Measurements from ENCODE around the gene CATSPER1.

Gene CATSPER1

GRCh38 chr11:66044757-66045156 lies 18.5 kb upstream of the CATSPER1 start:
- TF ChIP-seq CTCF (IDR thresholded peaks at IDR 0.05; ENCODE audit: low read depth, low read length, missing control alignments): no peak
- H3K27ac ChIP-seq: no peak overlapping the region
- no peak overlapping the region for H3K4me3 ChIP-seq (ENCODE audit: low read depth, low read length)
- H3K36me3 ChIP-seq (replicated peaks): no peaks in the 10 kb centered on the region
- DNase-seq: no peak
- H3K27me3 ChIP-seq (replicated peaks): no peaks in the 10 kb centered on the region
- in situ Hi-C loops (cut with HindIII; ENCODE audit: low pct_ligation_motif_present, low sequenced_read_pairs): no loop called here

GRCh38 chr11:66042996-66043906 lies 17.0 kb upstream of the CATSPER1 start:
- DNase-seq: no peak
- no peak overlapping the region for H3K27ac ChIP-seq
- no peaks in the 10 kb centered on the region for H3K36me3 ChIP-seq (replicated peaks)
- TF ChIP-seq CTCF (IDR thresholded peaks at IDR 0.05; ENCODE audit: low read depth, low read length, missing control alignments): no peak
- in situ Hi-C loops (cut with HindIII; ENCODE audit: low pct_ligation_motif_present, low sequenced_read_pairs): no loop called here
- no peaks in the 10 kb centered on the region for H3K27me3 ChIP-seq (replicated peaks)
- no peak overlapping the region for H3K4me3 ChIP-seq (ENCODE audit: low read depth, low read length)

GRCh38 chr11:66042227-66042995 lies 16.1 kb upstream of the CATSPER1 start:
- H3K27me3 ChIP-seq (replicated peaks): no peaks in the 10 kb centered on the region

GRCh38 chr11:66039765-66040164 lies 13.5 kb upstream of the CATSPER1 start:
- no peaks in the 10 kb centered on the region for H3K36me3 ChIP-seq (replicated peaks)
- in situ Hi-C loops (cut with HindIII; ENCODE audit: low pct_ligation_motif_present, low sequenced_read_pairs): no loop called here
- no peak for TF ChIP-seq CTCF (IDR thresholded peaks at IDR 0.05; ENCODE audit: low read depth, low read length, missing control alignments)
- H3K27me3 ChIP-seq (replicated peaks): no peaks in the 10 kb centered on the region
- no peak for DNase-seq
- no peak overlapping the region for H3K4me3 ChIP-seq (ENCODE audit: low read depth, low read length)
- no peak overlapping the region for H3K27ac ChIP-seq

More at GRCh38 chr11:66042227-66042995, 16.1 kb upstream of the CATSPER1 start:
- Histone ChIP-seq H3K4me3 (ENCODE audit: low read depth, low read length) (no peak overlapping the region), H3K27ac (no peak overlapping the region), H3K36me3 (replicated peaks) (no peaks in the 10 kb centered on the region)
- TF ChIP-seq CTCF (IDR thresholded peaks at IDR 0.05; ENCODE audit: low read depth, low read length, missing control alignments): no peak
- no peak for DNase-seq
- in situ Hi-C loops (cut with HindIII; ENCODE audit: low pct_ligation_motif_present, low sequenced_read_pairs): no loop called here

- Histone ChIP-seq H3K4me3 (ENCODE audit: low read depth, low read length) (no peak overlapping the region), H3K27ac (no peak overlapping the region), H3K36me3 (replicated peaks) (no peaks in the 10 kb centered on the region), H3K27me3 (replicated peaks) (no peaks in the 10 kb centered on the region)
- no peak for DNase-seq
- TF ChIP-seq CTCF (IDR thresholded peaks at IDR 0.05; ENCODE audit: low read depth, low read length, missing control alignments): no peak
- in situ Hi-C loops (cut with HindIII; ENCODE audit: low pct_ligation_motif_present, low sequenced_read_pairs): no loop called here
Observed at GRCh38 chr11:66037327-66037726, 11.0 kb upstream of the CATSPER1 start.

Data from brain microvascular endothelial cell (primary cell).